ENCODE data around the gene AP3M1.
"Not testable (repeated sequence)": the region's sequence is repeated elsewhere in the genome, so short reads cannot be mapped to it uniquely, and the experiment has no call there.

The AP3M1 gene

DNA sequence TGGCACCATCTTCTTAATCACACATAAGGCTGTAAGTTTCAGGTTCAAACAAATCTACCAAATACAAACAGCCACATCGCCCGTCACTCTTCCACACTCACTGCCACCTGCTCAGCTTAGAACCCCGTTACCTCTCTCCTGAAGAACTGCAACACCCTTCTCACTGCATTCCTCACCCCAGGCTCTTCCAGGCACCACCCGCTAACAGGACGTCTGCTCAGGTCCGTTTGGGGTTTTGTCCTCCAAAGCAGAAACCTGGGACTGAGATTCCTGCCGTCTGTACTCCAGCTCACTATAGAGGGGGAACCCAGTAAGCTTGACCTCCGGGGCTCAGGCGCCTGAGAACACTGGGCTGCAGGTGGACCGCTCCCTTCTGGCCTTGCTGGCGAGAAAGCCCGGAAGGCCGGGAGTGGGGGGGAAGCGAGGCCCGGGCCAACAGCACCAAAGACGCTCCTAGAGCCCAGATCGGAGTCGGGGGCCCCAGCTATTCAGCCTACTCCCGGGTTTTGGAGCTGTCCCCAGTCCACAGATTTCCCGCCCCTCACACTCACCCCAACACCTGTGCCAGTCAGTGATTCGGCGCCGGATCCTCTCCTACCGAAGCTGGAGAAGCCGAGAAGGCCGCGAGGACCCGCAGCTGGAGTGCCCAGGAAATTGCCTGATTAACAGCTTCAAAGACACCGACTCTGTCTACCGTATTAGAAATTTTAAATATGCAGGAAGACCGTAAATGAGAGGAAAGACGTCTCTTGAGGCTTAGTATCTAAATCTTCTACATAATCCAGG lies at the start of gene AP3M1:
Gene AP3M1, minus strand, starts transcription at position 625 of the 786 bp plus-strand sequence. CDS start 12,449 bp downstream, outside the sequence.
- TF ChIP-seq, protein P1, sequence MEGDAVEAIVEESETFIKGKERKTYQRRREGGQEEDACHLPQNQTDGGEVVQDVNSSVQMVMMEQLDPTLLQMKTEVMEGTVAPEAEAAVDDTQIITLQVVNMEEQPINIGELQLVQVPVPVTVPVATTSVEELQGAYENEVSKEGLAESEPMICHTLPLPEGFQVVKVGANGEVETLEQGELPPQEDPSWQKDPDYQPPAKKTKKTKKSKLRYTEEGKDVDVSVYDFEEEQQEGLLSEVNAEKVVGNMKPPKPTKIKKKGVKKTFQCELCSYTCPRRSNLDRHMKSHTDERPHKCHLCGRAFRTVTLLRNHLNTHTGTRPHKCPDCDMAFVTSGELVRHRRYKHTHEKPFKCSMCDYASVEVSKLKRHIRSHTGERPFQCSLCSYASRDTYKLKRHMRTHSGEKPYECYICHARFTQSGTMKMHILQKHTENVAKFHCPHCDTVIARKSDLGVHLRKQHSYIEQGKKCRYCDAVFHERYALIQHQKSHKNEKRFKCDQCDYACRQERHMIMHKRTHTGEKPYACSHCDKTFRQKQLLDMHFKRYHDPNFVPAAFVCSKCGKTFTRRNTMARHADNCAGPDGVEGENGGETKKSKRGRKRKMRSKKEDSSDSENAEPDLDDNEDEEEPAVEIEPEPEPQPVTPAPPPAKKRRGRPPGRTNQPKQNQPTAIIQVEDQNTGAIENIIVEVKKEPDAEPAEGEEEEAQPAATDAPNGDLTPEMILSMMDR (IDR thresholded peaks at IDR 0.05; ENCODE audit: low read depth, low read length, missing control alignments): no peak

GRCh38 chr10:74199315-74199714 lies 48.7 kb upstream of the AP3M1 start:
- TF ChIP-seq, protein P1 (IDR thresholded peaks at IDR 0.05; ENCODE audit: low read depth, low read length, missing control alignments): no peak
- no peak for DNase-seq (ENCODE audit: extremely low read depth, low read depth)

More for the DNA sequence above, at the start of gene AP3M1:
- DNase-seq (ENCODE audit: extremely low read depth, low read depth): no peak
- H3K4me3 ChIP-seq (replicated peaks; ENCODE audit: low read depth, low read length): peak within 1 kb of the TSS; percentile 89

DNA sequence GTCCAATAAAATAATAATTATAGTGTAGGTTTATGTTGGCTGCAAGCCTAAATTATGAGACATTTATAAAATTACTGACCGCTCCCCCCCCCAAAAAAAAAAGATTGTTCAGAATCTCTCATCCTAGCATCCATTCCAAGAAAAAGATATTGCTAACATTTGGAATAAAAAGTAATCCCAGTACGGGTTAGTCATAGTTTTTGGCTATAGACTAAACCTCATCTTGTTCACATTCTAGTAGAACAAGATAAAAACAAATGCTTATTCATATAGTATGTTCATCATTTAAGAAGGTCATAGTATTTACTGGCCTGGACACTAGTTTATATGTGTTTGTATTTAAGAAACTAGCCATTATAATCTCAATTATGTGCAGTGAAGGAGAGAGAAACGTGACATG lies 44.4 kb upstream of the AP3M1 start:
- no peak for DNase-seq (ENCODE audit: extremely low read depth, low read depth)
- TF ChIP-seq, protein P1 (IDR thresholded peaks at IDR 0.05; ENCODE audit: low read depth, low read length, missing control alignments): no peak

More at GRCh38 chr10:74199315-74199714, 48.7 kb upstream of the AP3M1 start:
- no peak overlapping the region for H3K4me3 ChIP-seq (replicated peaks; ENCODE audit: low read depth, low read length)

DNA sequence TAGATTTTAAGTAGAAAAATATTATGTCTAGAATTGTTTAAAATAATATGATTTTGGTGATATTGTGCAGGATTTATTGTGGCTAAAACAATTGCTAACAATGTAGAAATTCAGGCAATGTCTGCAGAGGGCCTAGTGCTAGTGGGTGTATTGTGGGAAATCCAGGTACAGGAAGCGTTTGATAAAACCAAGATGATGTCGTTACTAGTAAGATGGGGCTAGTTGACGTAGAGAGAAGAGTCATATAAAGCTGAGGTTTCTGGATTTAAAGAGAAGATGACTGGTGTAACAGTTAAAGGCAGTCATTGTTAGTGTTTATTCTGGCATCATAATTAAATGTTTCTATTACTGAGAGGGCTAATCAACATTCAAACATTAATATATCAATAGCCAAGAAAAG lies 43.9 kb upstream of the AP3M1 start:
- H3K4me3 ChIP-seq (replicated peaks; ENCODE audit: low read depth, low read length): no peak overlapping the region
- no peak for DNase-seq (ENCODE audit: extremely low read depth, low read depth)
- TF ChIP-seq, protein P1 (IDR thresholded peaks at IDR 0.05; ENCODE audit: low read depth, low read length, missing control alignments): no peak

More for the DNA sequence above, 44.4 kb upstream of the AP3M1 start:
- H3K4me3 ChIP-seq (replicated peaks; ENCODE audit: low read depth, low read length): no peak overlapping the region

DNA sequence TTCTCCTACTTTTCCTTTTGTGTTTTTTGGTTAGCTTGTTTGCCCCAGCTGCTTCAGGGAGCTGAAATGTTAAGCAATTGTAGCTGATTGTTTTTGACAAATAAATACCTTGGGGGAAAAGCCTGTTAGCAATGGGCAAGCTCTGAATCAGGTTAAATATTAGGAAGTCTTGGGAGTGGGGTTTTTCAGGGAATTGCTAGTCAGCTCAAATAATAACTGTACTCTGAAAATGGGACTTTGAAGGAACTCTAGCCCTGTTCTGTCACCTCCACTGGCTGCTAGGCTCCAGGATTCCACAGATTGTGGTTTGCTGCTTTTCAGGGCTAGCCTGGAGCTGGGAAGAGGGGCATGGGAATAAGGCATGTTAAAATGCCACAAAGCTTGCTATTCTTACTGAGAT lies 39.9 kb upstream of the AP3M1 start:
- TF ChIP-seq, protein P1 (IDR thresholded peaks at IDR 0.05; ENCODE audit: low read depth, low read length, missing control alignments): no peak
- no peak for DNase-seq (ENCODE audit: extremely low read depth, low read depth)
- peak overlapping the region; percentile 30 for H3K4me3 ChIP-seq (replicated peaks; ENCODE audit: low read depth, low read length)

DNA sequence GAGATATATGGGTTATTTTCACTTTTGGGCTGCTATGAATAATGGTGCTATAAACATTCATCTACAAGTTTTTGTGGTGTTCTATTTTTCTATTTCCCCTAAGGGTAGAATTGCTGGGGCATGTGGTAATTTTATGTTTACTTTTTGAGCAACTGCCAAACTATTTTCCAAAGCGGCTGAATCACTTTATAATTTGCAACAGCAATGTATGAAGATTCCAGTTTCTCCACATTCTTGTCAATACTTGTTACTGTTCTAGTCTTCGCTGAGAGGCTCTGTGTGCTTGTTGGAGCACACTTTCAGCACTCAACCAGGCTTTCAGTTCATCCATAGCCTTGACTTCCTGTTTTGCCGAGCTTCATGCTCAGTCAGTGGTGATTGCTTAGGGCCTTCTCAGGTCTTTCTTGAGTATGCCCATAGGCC lies 39.4 kb upstream of the AP3M1 start:
- DNase-seq (ENCODE audit: extremely low read depth, low read depth): peak; percentile 80
- peak overlapping the region; percentile 30 for H3K4me3 ChIP-seq (replicated peaks; ENCODE audit: low read depth, low read length)
- TF ChIP-seq, protein P1 (IDR thresholded peaks at IDR 0.05; ENCODE audit: low read depth, low read length, missing control alignments): no peak

GRCh38 chr10:74188617-74189016 lies 38.0 kb upstream of the AP3M1 start:
- H3K4me3 ChIP-seq (replicated peaks; ENCODE audit: low read depth, low read length); DNase-seq (ENCODE audit: extremely low read depth, low read depth): not testable (repeated sequence)

Data from HFF-Myc (cell line).